OCI-LY7 (cell line): ENCODE measurements around the gene CYB5R3. TPM values are rescaled to one million over a fixed set of nuclear protein-coding genes. Genes with fewer than 3 reads are reported as not detected.

Source experiments
- BruUV-seq: library from RNA; stranded (reverse); fragments of 400-500 nt; replicated peaks from 2 replicates; lab custom pipeline; 2021; lab: Mats Ljungman, UMichigan
- CTCF ChIA-PET: fragments of 300-600 bp; sonication (Branson Sonifier 250); formaldehyde crosslinking; loops from one replicate; lab custom pipeline; 2022; ENCODE audit warnings: antibody characterized with exemption; ENCODE audit not compliant: unreplicated experiment; lab: Charles Lee
- POLR2A ChIA-PET: fragments of 300-600 bp; sonication (Branson Sonifier 250); formaldehyde crosslinking; loops from one replicate; lab custom pipeline; 2022; ENCODE audit warnings: antibody characterized with exemption; lab: Charles Lee
- DNase-seq: peaks from one replicate; pipeline ENCODE4 v3.0.0-alpha.2; 2015; ENCODE audit warnings: low spot score
- H2AFZ ChIP-seq: fragments of 200-600 bp; sonication (generic), shearing (Covaris generic); 2 replicates; pipeline ENCODE4 v1.6.1; 2014; ENCODE audit warnings: mild to moderate bottlenecking, antibody characterized with exemption, low read length, moderate library complexity
- H3K27ac ChIP-seq: fragments of 200-600 bp; sonication (generic); 2 replicates; pipeline ENCODE4 v1.5.1; 2014; ENCODE audit warnings: mixed run types, low read depth, mild to moderate bottlenecking, moderate library complexity, low read length, inconsistent platforms; ENCODE audit not compliant: poor library complexity, severe bottlenecking
- H3K36me3 ChIP-seq: fragments of 200-600 bp; sonication (generic); 2 replicates; pipeline ENCODE4 v1.6.1; 2014; ENCODE audit warnings: mild to moderate bottlenecking, antibody characterized with exemption, low read length, moderate library complexity, mixed read lengths; ENCODE audit not compliant: insufficient read depth
- H3K4me1 ChIP-seq: fragments of 200-600 bp; sonication (generic); 2 replicates; pipeline ENCODE4 v1.5.1; 2014; ENCODE audit warnings: mild to moderate bottlenecking, low read length; ENCODE audit not compliant: insufficient read depth, poor library complexity, severe bottlenecking
- H3K4me2 ChIP-seq: fragments of 200-600 bp; sonication (generic); 2 replicates; pipeline ENCODE4 v1.6.1; 2014; ENCODE audit warnings: mild to moderate bottlenecking, low read length
- H3K4me3 ChIP-seq: fragments of 200-600 bp; sonication (generic); 2 replicates; pipeline ENCODE4 v1.5.1; 2014; ENCODE audit warnings: mild to moderate bottlenecking, low read depth, low read length; ENCODE audit not compliant: poor library complexity, severe bottlenecking
- H3K79me2 ChIP-seq: fragments of 200-600 bp; sonication (generic); 2 replicates; pipeline ENCODE4 v1.6.1; 2016; ENCODE audit warnings: low read depth, mild to moderate bottlenecking, low read length, moderate library complexity, mixed read lengths; ENCODE audit not compliant: insufficient read depth
- H3K9me2 ChIP-seq: fragments of 200-600 bp; sonication (generic); 2 replicates; pipeline ENCODE4 v1.6.1; 2016; ENCODE audit warnings: mild to moderate bottlenecking, low read length, mixed read lengths; ENCODE audit not compliant: insufficient read depth
- H3K9me3 ChIP-seq: fragments of 200-600 bp; sonication (generic); 2 replicates; pipeline ENCODE4 v1.6.1; 2014; ENCODE audit warnings: mild to moderate bottlenecking, mixed run types, low read length, mixed read lengths
- H4K20me1 ChIP-seq: fragments of 200-600 bp; sonication (generic); 2 replicates; pipeline ENCODE4 v1.6.1; 2014; ENCODE audit warnings: mild to moderate bottlenecking, antibody characterized with exemption, low read length, moderate library complexity, mixed read lengths; ENCODE audit not compliant: insufficient read depth
- EZH2phosphoT487 ChIP-seq: fragments of 200-600 bp; sonication (generic); IDR thresholded peaks from 2 replicates; pipeline ENCODE4 v1.6.1; 2018; ENCODE audit warnings: low read depth, borderline replicate concordance, mild to moderate bottlenecking, mixed run types, antibody characterized with exemption, low read length, moderate library complexity, mixed read lengths
- intact Hi-C: fragments of 100-400 bp; cut with micrococcal nuclease; formaldehyde crosslinking; loops from one replicate; pipeline ENCODE4 v1.10.0; 2022; ENCODE audit not compliant: unreplicated experiment
- total RNA-seq, 2 experiments: library from RNA; depleted of rRNA in 1 of 2; stranded (reverse); fragments of >200 nt in 1 of 2; shearing (Covaris generic) in 1 of 2; gene quantifications; 2 replicates each; pipeline ENCODE4 v1.2.3, GENCODE V29; 2014 to 2022
- TF ChIP-seq, protein P1 (sequence below): fragments of 200-600 bp; sonication (generic); conservative IDR thresholded peaks from 2 replicates; pipeline ENCODE4 v1.5.1; 2014; ENCODE audit warnings: mild to moderate bottlenecking, antibody characterized with exemption, low read length, moderate library complexity, mixed read lengths

Gene CYB5R3
- total RNA-seq, 2 experiments from 2014 or later = 38.0 to 68.9 TPM

DNA sequence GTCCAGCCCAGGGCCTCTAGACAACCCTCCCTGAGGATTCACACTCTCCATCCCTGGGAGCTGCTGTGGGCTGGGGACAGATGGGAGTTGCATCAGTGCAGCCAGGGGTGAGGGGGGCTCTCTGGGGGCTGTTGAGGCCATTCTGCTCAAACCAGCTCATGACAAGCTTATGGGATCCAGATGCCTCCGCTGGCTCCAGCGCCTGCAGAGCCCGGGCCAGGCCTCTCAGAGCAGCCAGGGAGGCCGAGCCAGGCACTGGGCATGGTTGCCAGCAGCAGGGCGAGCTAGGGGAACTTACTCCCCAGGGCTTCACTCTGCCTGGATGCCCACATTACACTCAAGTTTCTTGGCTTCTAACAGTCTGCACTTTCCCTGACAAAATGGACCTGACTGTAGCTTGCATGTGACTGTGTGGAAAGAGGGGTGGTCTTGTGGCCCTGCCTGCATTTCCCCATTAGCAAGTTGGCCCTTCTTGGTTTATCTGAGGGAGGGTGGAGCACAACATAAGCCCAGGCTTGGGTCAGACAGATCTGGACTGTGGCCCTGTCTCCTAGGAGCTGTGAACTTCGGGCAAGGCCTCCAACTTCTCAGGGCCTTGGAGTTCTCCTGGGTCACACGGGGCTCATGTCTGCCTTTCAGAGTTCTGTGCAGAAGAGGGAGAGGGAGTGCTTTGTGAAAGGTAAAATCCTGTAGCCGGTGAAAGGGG lies 34.5 kb upstream of the CYB5R3 start:
- H2AFZ ChIP-seq = no peak overlapping the region
- TF ChIP-seq, protein P1, sequence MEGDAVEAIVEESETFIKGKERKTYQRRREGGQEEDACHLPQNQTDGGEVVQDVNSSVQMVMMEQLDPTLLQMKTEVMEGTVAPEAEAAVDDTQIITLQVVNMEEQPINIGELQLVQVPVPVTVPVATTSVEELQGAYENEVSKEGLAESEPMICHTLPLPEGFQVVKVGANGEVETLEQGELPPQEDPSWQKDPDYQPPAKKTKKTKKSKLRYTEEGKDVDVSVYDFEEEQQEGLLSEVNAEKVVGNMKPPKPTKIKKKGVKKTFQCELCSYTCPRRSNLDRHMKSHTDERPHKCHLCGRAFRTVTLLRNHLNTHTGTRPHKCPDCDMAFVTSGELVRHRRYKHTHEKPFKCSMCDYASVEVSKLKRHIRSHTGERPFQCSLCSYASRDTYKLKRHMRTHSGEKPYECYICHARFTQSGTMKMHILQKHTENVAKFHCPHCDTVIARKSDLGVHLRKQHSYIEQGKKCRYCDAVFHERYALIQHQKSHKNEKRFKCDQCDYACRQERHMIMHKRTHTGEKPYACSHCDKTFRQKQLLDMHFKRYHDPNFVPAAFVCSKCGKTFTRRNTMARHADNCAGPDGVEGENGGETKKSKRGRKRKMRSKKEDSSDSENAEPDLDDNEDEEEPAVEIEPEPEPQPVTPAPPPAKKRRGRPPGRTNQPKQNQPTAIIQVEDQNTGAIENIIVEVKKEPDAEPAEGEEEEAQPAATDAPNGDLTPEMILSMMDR = no peak
- no peak for TF ChIP-seq EZH2phosphoT487
- H3K79me2 ChIP-seq = no peaks in the 10 kb centered on the region
- POLR2A ChIA-PET = no interaction called here
- H4K20me1 ChIP-seq = no peaks in the 10 kb centered on the region
- H3K4me2 ChIP-seq = no peak overlapping the region
- no peak for DNase-seq
- no TSS peak for BruUV-seq
- no peak overlapping the region for H3K27ac ChIP-seq
- no peaks in the 10 kb centered on the region for H3K9me2 ChIP-seq
- intact Hi-C loops = no loop called here
- H3K36me3 ChIP-seq = peaks cover 11% of the 10 kb centered on the region
- H3K4me3 ChIP-seq = no peak overlapping the region
- CTCF ChIA-PET = interaction anchor here (1.4 kb wide), 1 partner anchor 28 kb away, joined by 3 read pairs; no protein-coding TSS in a partner anchor
- peaks cover 8% of the 10 kb centered on the region; the same call in 1 of the 2 replicates for H3K9me3 ChIP-seq
- H3K4me1 ChIP-seq = peaks cover 11% of the 10 kb centered on the region

DNA sequence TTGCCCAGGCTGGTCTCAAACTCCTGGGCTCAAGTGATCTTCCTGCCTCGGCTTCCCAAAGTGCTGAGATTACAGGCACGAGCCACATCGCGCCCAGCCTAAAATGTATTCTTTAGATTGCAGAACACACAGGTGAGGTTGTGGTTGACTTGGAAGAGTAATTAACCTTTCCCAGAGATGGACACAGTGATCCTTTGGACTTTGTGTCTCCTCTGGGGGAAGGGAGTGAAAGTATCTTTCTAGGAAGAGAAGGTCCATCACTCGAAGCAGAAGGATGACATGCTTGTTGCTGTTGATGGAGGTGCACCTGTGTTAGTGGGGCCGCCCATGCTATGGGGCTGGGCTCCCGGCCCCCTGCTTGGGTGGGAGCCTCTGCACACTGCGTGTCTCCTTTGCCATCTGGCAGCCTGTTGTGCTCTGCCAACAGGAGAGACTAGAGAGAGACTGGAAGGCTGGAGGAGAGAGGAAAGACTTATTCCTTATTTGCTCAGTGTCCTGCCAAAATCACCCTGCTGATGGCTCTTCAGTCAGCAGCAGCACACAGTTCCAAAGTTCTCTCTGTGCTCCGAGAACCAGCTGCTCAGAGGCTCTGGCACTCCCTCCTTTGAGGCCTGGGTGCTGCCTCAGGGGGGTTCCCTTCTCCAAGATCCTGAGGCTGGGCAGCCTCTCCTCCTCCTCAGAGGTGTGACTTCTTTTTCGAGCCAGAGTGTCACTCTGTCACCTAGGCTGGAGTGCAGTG lies 33.1 kb upstream of the CYB5R3 start:
- Histone ChIP-seq H2AFZ (no peak overlapping the region), H3K4me1 (peaks cover 11% of the 10 kb centered on the region), H4K20me1 (no peaks in the 10 kb centered on the region), H3K36me3 (no peaks in the 10 kb centered on the region; the same call in 1 of the 2 replicates), H3K4me2 (no peak overlapping the region), H3K27ac (no peak overlapping the region), H3K79me2 (no peaks in the 10 kb centered on the region), H3K9me2 (no peaks in the 10 kb centered on the region), H3K9me3 (peaks cover 14% of the 10 kb centered on the region; the same call in 1 of the 2 replicates), H3K4me3 (no peak overlapping the region)
- TF ChIP-seq EZH2phosphoT487 = no peak
- TF ChIP-seq, protein P1 = no peak
- BruUV-seq = no TSS peak
- intact Hi-C loops = no loop called here
- DNase-seq = no peak
- ChIA-PET POLR2A (no interaction called here), CTCF (interaction anchor here (1.4 kb wide), 1 partner anchor 27 kb away, joined by 3 read pairs; no protein-coding TSS in a partner anchor)
